Activated CD4-positive, alpha-beta memory T cell treated with anti-CD3 and anti-CD28 coated beads, Interleukin-2, amount 10 ng/mL, durations not matched to agents 7 days and 5 days (primary cell): ENCODE results near the gene NHSL1. TPM values are rescaled to one million over a fixed set of nuclear protein-coding genes. Genes with fewer than 3 reads are reported as not detected.

Experiments used
- CTCF ChIA-PET: fragments of 350-600 bp; sonication (Branson Sonifier 250); formaldehyde crosslinking; loops from one replicate; lab custom pipeline; 2021; ENCODE audit warnings: antibody characterized with exemption, inconsistent platforms; lab: Charles Lee
- POLR2A ChIA-PET: fragments of 350-600 bp; sonication (Branson Sonifier 250); formaldehyde crosslinking; loops from one replicate; lab custom pipeline; 2021; ENCODE audit warnings: antibody characterized with exemption; lab: Charles Lee
- DNase-seq: peaks from one replicate; pipeline ENCODE4 v3.0.0-alpha.2; 2020
- H3K27ac Mint-ChIP-seq: one replicate; pipeline ENCODE4 v1.8.0; 2021; ENCODE audit warnings: mild to moderate bottlenecking, mixed read lengths
- H3K27me3 Mint-ChIP-seq: one replicate; pipeline ENCODE4 v1.8.0; 2021; ENCODE audit warnings: mixed read lengths
- H3K36me3 Mint-ChIP-seq: one replicate; pipeline ENCODE4 v1.8.0; 2021; ENCODE audit warnings: low read depth, mixed read lengths
- H3K4me1 Mint-ChIP-seq: one replicate; pipeline ENCODE4 v1.8.0; 2021; ENCODE audit warnings: mixed read lengths
- H3K4me3 Mint-ChIP-seq: one replicate; pipeline ENCODE4 v1.8.0; 2021; ENCODE audit warnings: mild to moderate bottlenecking, mixed read lengths
- H3K9me3 Mint-ChIP-seq: one replicate; pipeline ENCODE4 v1.8.0; 2021; ENCODE audit warnings: mixed read lengths
- total RNA-seq, 2 experiments: library from RNA; stranded (reverse); gene quantifications; one replicate each; pipeline ENCODE4 v1.2.3, GENCODE V29; 2021

The NHSL1 gene
- total RNA-seq, 2 experiments from 2014 or later, result 1.0 to 1.4 TPM

- Mint-ChIP-seq H3K4me3 (no peak overlapping the region), H3K27ac (no peak overlapping the region), H3K36me3 (no peaks in the 10 kb centered on the region), H3K9me3 (no peaks in the 10 kb centered on the region), H3K4me1 (peaks cover 5% of the 10 kb centered on the region), H3K27me3 (no peaks in the 10 kb centered on the region)
- CTCF ChIA-PET, result no interaction called here
- POLR2A ChIA-PET, result no interaction called here
- DNase-seq, result no peak
These were observed 102.6 kb downstream of the NHSL1 start for GRCh38 chr6:138396709-138397108.

GRCh38 chr6:138393871-138394783 lies 105.2 kb downstream of the NHSL1 start:
- H3K27me3 Mint-ChIP-seq, result peaks cover 11% of the 10 kb centered on the region
- DNase-seq, result no peak
- H3K27ac Mint-ChIP-seq, result no peak overlapping the region
- H3K9me3 Mint-ChIP-seq, result no peaks in the 10 kb centered on the region
- CTCF ChIA-PET, result interaction anchor here (1.3 kb wide), 1 partner anchor 10 kb away, joined by 4 read pairs; the partner anchor contains the start of gene HEBP2
- no peaks in the 10 kb centered on the region for H3K36me3 Mint-ChIP-seq
- H3K4me1 Mint-ChIP-seq, result peaks cover 5% of the 10 kb centered on the region
- POLR2A ChIA-PET, result interaction anchor here (2.1 kb wide), 1 partner anchor 10 kb away, joined by 6 read pairs; the partner anchor contains the start of gene HEBP2
- H3K4me3 Mint-ChIP-seq, result no peak overlapping the region

GRCh38 chr6:138389551-138389950 lies 109.7 kb downstream of the NHSL1 start:
- no peak for DNase-seq
- Mint-ChIP-seq H3K36me3 (no peaks in the 10 kb centered on the region), H3K27ac (no peak overlapping the region), H3K4me3 (no peak overlapping the region), H3K4me1 (peaks cover 5% of the 10 kb centered on the region), H3K9me3 (no peaks in the 10 kb centered on the region), H3K27me3 (peaks cover 22% of the 10 kb centered on the region)
- ChIA-PET CTCF (interaction anchor here (0.6 kb wide), 1 partner anchor 40 kb away, joined by 3 read pairs; no protein-coding TSS in a partner anchor), POLR2A (no interaction called here)

- H3K9me3 Mint-ChIP-seq, result no peaks in the 10 kb centered on the region
- DNase-seq, result no peak
- no peak overlapping the region for H3K27ac Mint-ChIP-seq
- H3K27me3 Mint-ChIP-seq, result peaks cover 22% of the 10 kb centered on the region
- POLR2A ChIA-PET, result no interaction called here
- CTCF ChIA-PET, result no interaction called here
- H3K36me3 Mint-ChIP-seq, result no peaks in the 10 kb centered on the region
- no peak overlapping the region for H3K4me3 Mint-ChIP-seq
- H3K4me1 Mint-ChIP-seq, result no peaks in the 10 kb centered on the region
These were observed 111.5 kb downstream of the NHSL1 start for GRCh38 chr6:138387577-138388368.

- no peak for DNase-seq
- ChIA-PET POLR2A (no interaction called here), CTCF (no interaction called here)
- Mint-ChIP-seq H3K4me1 (no peaks in the 10 kb centered on the region), H3K27me3 (peaks cover 22% of the 10 kb centered on the region), H3K27ac (no peak overlapping the region), H3K9me3 (no peaks in the 10 kb centered on the region), H3K36me3 (no peaks in the 10 kb centered on the region), H3K4me3 (no peak overlapping the region)
These were observed 112.4 kb downstream of the NHSL1 start for GRCh38 chr6:138386897-138387296.

GRCh38 chr6:138383776-138384175 lies 115.5 kb downstream of the NHSL1 start:
- H3K9me3 Mint-ChIP-seq, result no peaks in the 10 kb centered on the region
- H3K4me1 Mint-ChIP-seq, result no peaks in the 10 kb centered on the region
- CTCF ChIA-PET, result interaction anchor here (0.6 kb wide), 1 partner anchor 1247 kb away, joined by 3 read pairs; no protein-coding TSS in a partner anchor
- DNase-seq, result no peak
- H3K36me3 Mint-ChIP-seq, result no peaks in the 10 kb centered on the region
- peaks cover 7% of the 10 kb centered on the region for H3K27me3 Mint-ChIP-seq
- no peak overlapping the region for H3K27ac Mint-ChIP-seq
- H3K4me3 Mint-ChIP-seq, result no peak overlapping the region
- POLR2A ChIA-PET, result interaction anchor here (1.6 kb wide), 1 partner anchor 20 kb away, joined by 3 read pairs; the partner anchor contains the start of gene HEBP2

- Mint-ChIP-seq H3K4me3 (no peak overlapping the region), H3K36me3 (no peaks in the 10 kb centered on the region), H3K27ac (no peak overlapping the region), H3K27me3 (peaks cover 6% of the 10 kb centered on the region), H3K4me1 (no peaks in the 10 kb centered on the region), H3K9me3 (no peaks in the 10 kb centered on the region)
- ChIA-PET POLR2A (interaction anchor here (1.6 kb wide), 1 partner anchor 22 kb away, joined by 3 read pairs; the partner anchor contains the start of gene HEBP2), CTCF (interaction anchor here (0.7 kb wide), 1 partner anchor 223 kb away, joined by 3 read pairs; no protein-coding TSS in a partner anchor)
- no peak for DNase-seq
These were observed 116.6 kb downstream of the NHSL1 start for GRCh38 chr6:138382498-138383265.

GRCh38 chr6:138378463-138378862 lies 120.8 kb downstream of the NHSL1 start:
- Mint-ChIP-seq H3K4me3 (no peak overlapping the region), H3K27me3 (peaks cover 12% of the 10 kb centered on the region), H3K9me3 (no peaks in the 10 kb centered on the region), H3K36me3 (no peaks in the 10 kb centered on the region), H3K27ac (no peak overlapping the region), H3K4me1 (peaks cover 2% of the 10 kb centered on the region)
- ChIA-PET POLR2A (no interaction called here), CTCF (no interaction called here)
- DNase-seq, result no peak

- Mint-ChIP-seq H3K27me3 (peaks cover 12% of the 10 kb centered on the region), H3K4me3 (no peak within 1 kb of the TSS), H3K36me3 (no peaks in the 10 kb centered on the region), H3K27ac (no peak within 1 kb of the TSS), H3K4me1 (peaks cover 4% of the 10 kb centered on the region), H3K9me3 (no peaks in the 10 kb centered on the region)
- DNase-seq, result no peak
- ChIA-PET CTCF (no interaction called here), POLR2A (no interaction called here)
These were observed 121.5 kb downstream of the NHSL1 start, which contains the start of gene SMIM28 for GRCh38 chr6:138377844-138378243. TSS of gene SMIM28 (plus strand) at chr6:138377905. CDS start at chr6:138378073, 168 bp downstream.

- H3K27ac Mint-ChIP-seq, result no peak overlapping the region
- no peak overlapping the region for H3K4me3 Mint-ChIP-seq
- CTCF ChIA-PET, result no interaction called here
- H3K9me3 Mint-ChIP-seq, result no peaks in the 10 kb centered on the region
- DNase-seq, result no peak
- POLR2A ChIA-PET, result no interaction called here
- no peaks in the 10 kb centered on the region for H3K36me3 Mint-ChIP-seq
- peaks cover 12% of the 10 kb centered on the region for H3K27me3 Mint-ChIP-seq
- H3K4me1 Mint-ChIP-seq, result peaks cover 7% of the 10 kb centered on the region
These were observed 122.3 kb downstream of the NHSL1 start for GRCh38 chr6:138377042-138377441.

- Mint-ChIP-seq H3K4me3 (no peak overlapping the region), H3K9me3 (no peaks in the 10 kb centered on the region), H3K27ac (no peak overlapping the region), H3K27me3 (peaks cover 14% of the 10 kb centered on the region), H3K4me1 (peaks cover 8% of the 10 kb centered on the region), H3K36me3 (no peaks in the 10 kb centered on the region)
- ChIA-PET POLR2A (no interaction called here), CTCF (no interaction called here)
- DNase-seq, result no peak
These were observed 124.5 kb downstream of the NHSL1 start for GRCh38 chr6:138374815-138375214.

- Mint-ChIP-seq H3K36me3 (no peaks in the 10 kb centered on the region), H3K4me1 (peaks cover 8% of the 10 kb centered on the region), H3K27me3 (peaks cover 14% of the 10 kb centered on the region), H3K27ac (no peak overlapping the region), H3K4me3 (no peak overlapping the region), H3K9me3 (no peaks in the 10 kb centered on the region)
- ChIA-PET POLR2A (no interaction called here), CTCF (no interaction called here)
- no peak for DNase-seq
These were observed 125.1 kb downstream of the NHSL1 start for GRCh38 chr6:138374230-138374629.
